Measurements from ENCODE around the gene PTCHD1. TPM values are rescaled to one million over a fixed set of nuclear protein-coding genes. Genes with fewer than 3 reads are reported as not detected.

The PTCHD1 gene
- total RNA-seq, 1 experiment from 2014 or later: 1.4 TPM

GRCh38 chrX:23287191-23287725 lies 47.4 kb upstream of the PTCHD1 start:
- CTCF ChIA-PET: no interaction called here

GRCh38 chrX:23292354-23292987 lies 42.2 kb upstream of the PTCHD1 start:
- Histone ChIP-seq H3K4me3 (ENCODE audit: low read depth in 2 of 2, low read length in 2 of 2) (no peak overlapping the region), H3K36me3 (ENCODE audit: control insufficient read depth, insufficient read depth, low read length) (no peaks in the 10 kb centered on the region), H3K27me3 (ENCODE audit: control insufficient read depth, insufficient read depth, low read length) (no peaks in the 10 kb centered on the region), H3K27ac (ENCODE audit: low read length) (no peak overlapping the region), H3K4me1 (ENCODE audit: control insufficient read depth, insufficient read depth, low read length) (no peaks in the 10 kb centered on the region), H3K9me3 (ENCODE audit: control insufficient read depth, insufficient read depth, low read depth, low read length) (no peaks in the 10 kb centered on the region)
- TF ChIP-seq CTCF (IDR thresholded peaks at IDR 0.05) (no peak), POLR2AphosphoS5 (IDR thresholded peaks at IDR 0.05; ENCODE audit: low read depth, low read length) (no peak), REST (IDR thresholded peaks at IDR 0.05; ENCODE audit: insufficient read depth in 1 of 2, low read depth in 2 of 2, low read length in 1 of 2) (no peak), SIN3A (IDR thresholded peaks at IDR 0.05; ENCODE audit: borderline replicate concordance, insufficient read depth, low read depth, low read length) (no peak), TCF7L2 (IDR thresholded peaks at IDR 0.05; ENCODE audit: low read depth, low read length) (no peak)
- intact Hi-C loops (cut with micrococcal nuclease; ENCODE audit: unreplicated experiment) (no loop called here), in situ Hi-C loops (cut with HindIII; ENCODE audit: low pct_unique_long_range_greater_than_20kb, low sequenced_read_pairs) (no loop called here)
- POLR2A ChIA-PET: no interaction called here
- DNase-seq (ENCODE audit: low read depth, low spot score) (no peak), ATAC-seq (no peak)
- CTCF ChIA-PET: no interaction called here
- BruUV-seq (replicated peaks): no TSS peak

More at GRCh38 chrX:23287191-23287725, 47.4 kb upstream of the PTCHD1 start:
- H3K9me3 ChIP-seq (ENCODE audit: control insufficient read depth, insufficient read depth, low read depth, low read length): no peaks in the 10 kb centered on the region
- POLR2A ChIA-PET: no interaction called here
- no peak for TF ChIP-seq REST (IDR thresholded peaks at IDR 0.05; ENCODE audit: insufficient read depth in 1 of 2, low read depth in 2 of 2, low read length in 1 of 2)
- H3K4me3 ChIP-seq (ENCODE audit: low read depth in 2 of 2, low read length in 2 of 2): no peak overlapping the region
- BruUV-seq (replicated peaks): no TSS peak
- ATAC-seq (no peak), DNase-seq (ENCODE audit: low read depth, low spot score) (no peak)
- H3K27ac ChIP-seq (ENCODE audit: low read length): no peak overlapping the region
- no peaks in the 10 kb centered on the region for H3K27me3 ChIP-seq (ENCODE audit: control insufficient read depth, insufficient read depth, low read length)
- H3K36me3 ChIP-seq (ENCODE audit: control insufficient read depth, insufficient read depth, low read length): no peaks in the 10 kb centered on the region
- intact Hi-C loops (cut with micrococcal nuclease; ENCODE audit: unreplicated experiment) (no loop called here), in situ Hi-C loops (cut with HindIII; ENCODE audit: low pct_unique_long_range_greater_than_20kb, low sequenced_read_pairs) (no loop called here)
- H3K4me1 ChIP-seq (ENCODE audit: control insufficient read depth, insufficient read depth, low read length): no peaks in the 10 kb centered on the region

All from Panc1 (cell line).